Stimulated activated CD4-positive, alpha-beta T cell treated with anti-CD3 and anti-CD28 coated beads, Interleukin-2, amount 100 ng/mL, for 48 hours (primary cell): Measurements from ENCODE around the gene GATAD1.
"Not testable (repeated sequence)": the region's sequence is repeated elsewhere in the genome, so short reads cannot be mapped to it uniquely, and the experiment has no call there.

Source experiments
- DNase-seq, 2 donors: peaks; one replicate each; pipeline ENCODE4 v3.0.0-alpha.2; 2020

Gene GATAD1

GRCh38 chr7:92437956-92438491 lies 9.3 kb upstream of the GATAD1 start:
- no peak for DNase-seq

GRCh38 chr7:92442720-92443119 lies 4.6 kb upstream of the GATAD1 start:
- DNase-seq, result not testable (repeated sequence)

GRCh38 chr7:92446869-92447344 lies 375 bp upstream of the GATAD1 start:
- DNase-seq, result no peak

- peak; percentile 35 to 39 for DNase-seq
These were observed 994 bp downstream of the GATAD1 start for GRCh38 chr7:92448205-92448747.

GRCh38 chr7:92451645-92452044 lies 4.4 kb downstream of the GATAD1 start:
- DNase-seq, result no peak

- no peak for DNase-seq
These were observed 9.0 kb downstream of the GATAD1 start for GRCh38 chr7:92456236-92456635.

GRCh38 chr7:92460109-92460508 lies 12.8 kb downstream of the GATAD1 start:
- no peak for DNase-seq

- no peak for DNase-seq
These were observed 13.2 kb downstream of the GATAD1 start for GRCh38 chr7:92460510-92460909.

GRCh38 chr7:92461027-92462003 lies 14.0 kb downstream of the GATAD1 start:
- DNase-seq, result peak; percentile 7 to 11

GRCh38 chr7:92462560-92462959 lies 15.3 kb downstream of the GATAD1 start:
- no peak for DNase-seq

GRCh38 chr7:92464515-92464914 lies 17.2 kb downstream of the GATAD1 start:
- DNase-seq, result no peak

- DNase-seq, result no peak
These were observed 19.4 kb downstream of the GATAD1 start for GRCh38 chr7:92466682-92467081.

- DNase-seq, result not testable (repeated sequence)
These were observed 21.3 kb downstream of the GATAD1 start for GRCh38 chr7:92468589-92468988.

- not testable (repeated sequence) for DNase-seq
These were observed 26.7 kb downstream of the GATAD1 start for GRCh38 chr7:92473989-92474388.

- DNase-seq, result not testable (repeated sequence)
These were observed 28.0 kb downstream of the GATAD1 start for GRCh38 chr7:92475261-92475770.

GRCh38 chr7:92475851-92476590 lies 28.7 kb downstream of the GATAD1 start:
- DNase-seq, result not testable (repeated sequence)

GRCh38 chr7:92477681-92478080 lies 30.4 kb downstream of the GATAD1 start, which contains the start of gene ERVW-1:
Gene ERVW-1, minus strand, starts transcription at chr7:92477946. Its CDS starts 7,565 bp downstream, at chr7:92470381.
- DNase-seq, result not testable (repeated sequence)

- DNase-seq, result no peak
These were observed 30.8 kb downstream of the GATAD1 start for GRCh38 chr7:92478095-92478494.

GRCh38 chr7:92478711-92479110 lies 31.4 kb downstream of the GATAD1 start:
- DNase-seq, result no peak

GRCh38 chr7:92479146-92479545 lies 31.9 kb downstream of the GATAD1 start:
- DNase-seq, result not testable (repeated sequence)

- DNase-seq, result not testable (repeated sequence)
These were observed 36.3 kb downstream of the GATAD1 start for GRCh38 chr7:92483624-92484023.

- not testable (repeated sequence) for DNase-seq
These were observed 36.9 kb downstream of the GATAD1 start for GRCh38 chr7:92484226-92484625.
